GM13977 (cell line): ENCODE results near the gene OSBPL9.

Experiments used
- DNase-seq: peaks from one replicate; pipeline ENCODE4 v3.0.0; 2012; ENCODE audit warnings: low spot score
- CTCF ChIP-seq: IDR thresholded peaks from 2 replicates; pipeline ENCODE4 v1.5.1; 2012; ENCODE audit warnings: mild to moderate bottlenecking, control low read depth; ENCODE audit not compliant: insufficient read depth; ENCODE audit errors: extremely low read depth, missing control alignments
- in situ Hi-C: fragments of 300-500 bp; cut with MboI; formaldehyde crosslinking; loops from one replicate; pipeline ENCODE4 v1.12.0; 2022; ENCODE audit warnings: low sequenced_read_pairs, low pct_unique_long_range_greater_than_20kb, mixed read lengths, inconsistent platforms; ENCODE audit not compliant: unreplicated experiment

The OSBPL9 gene

DNA sequence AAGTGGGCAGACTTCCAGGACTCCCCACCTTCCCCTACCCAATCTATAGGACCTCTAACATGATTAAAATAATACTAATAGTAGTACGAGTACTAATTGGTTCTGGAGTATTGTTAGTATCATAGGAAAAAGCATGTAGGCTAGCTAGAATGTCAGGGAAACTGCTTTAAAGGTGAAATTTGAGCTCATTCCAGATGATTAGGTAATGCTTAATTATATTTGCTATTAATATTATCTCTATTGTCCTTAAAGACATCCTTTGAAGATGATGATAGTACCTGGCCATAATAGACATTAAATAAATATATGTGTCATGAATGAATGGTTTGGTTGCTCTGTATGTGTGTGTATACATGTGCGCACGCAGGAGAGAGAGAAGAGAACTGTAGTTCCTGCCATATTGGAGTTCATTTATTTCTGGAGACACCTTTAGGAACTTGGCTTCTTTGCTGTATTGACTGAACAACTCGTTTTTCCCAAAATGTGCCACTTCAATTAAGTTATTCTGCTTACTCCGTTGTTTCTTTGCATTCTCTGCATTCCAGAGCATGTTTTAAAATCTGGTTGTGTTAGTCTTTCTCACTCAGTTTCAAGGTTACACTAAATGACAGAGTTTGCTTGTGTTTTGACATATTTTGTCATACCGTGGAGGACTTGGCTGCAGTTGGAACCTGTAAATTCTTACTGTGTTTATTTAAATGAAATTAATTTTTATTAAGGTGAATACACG is 117.1 kb downstream of the OSBPL9 start:
- DNase-seq: no peak
- in situ Hi-C loops: no loop called here
- no peak for TF ChIP-seq CTCF

GRCh38 chr1:51734896-51735745 is 118.2 kb downstream of the OSBPL9 start:
- TF ChIP-seq CTCF: no peak
- no peak for DNase-seq
- in situ Hi-C loops: no loop called here

GRCh38 chr1:51735746-51736254 is 118.9 kb downstream of the OSBPL9 start:
- in situ Hi-C loops: no loop called here
- TF ChIP-seq CTCF: no peak

DNA sequence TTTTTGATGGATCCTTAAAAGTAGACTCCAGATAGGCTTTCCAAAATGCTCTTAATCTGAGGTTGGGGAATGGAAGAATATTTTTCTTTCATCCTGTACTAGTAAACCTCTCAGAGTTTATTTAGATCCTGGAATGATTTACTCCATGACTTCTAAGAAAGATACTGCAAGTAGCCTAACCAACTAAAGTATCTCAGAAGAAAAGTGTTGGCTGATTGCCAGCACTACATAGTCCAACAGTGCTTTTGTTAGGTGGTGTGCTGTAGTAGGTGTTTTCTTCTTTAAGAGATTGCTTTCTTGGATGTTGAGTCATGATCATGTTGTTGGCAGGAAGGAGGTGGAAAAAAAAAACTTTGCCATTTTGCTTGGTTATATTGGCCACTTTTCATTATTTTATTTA is 119.8 kb downstream of the OSBPL9 start:
- in situ Hi-C loops: no loop called here
- no peak for DNase-seq

More at GRCh38 chr1:51735746-51736254, 118.9 kb downstream of the OSBPL9 start:
- DNase-seq: no peak

DNA sequence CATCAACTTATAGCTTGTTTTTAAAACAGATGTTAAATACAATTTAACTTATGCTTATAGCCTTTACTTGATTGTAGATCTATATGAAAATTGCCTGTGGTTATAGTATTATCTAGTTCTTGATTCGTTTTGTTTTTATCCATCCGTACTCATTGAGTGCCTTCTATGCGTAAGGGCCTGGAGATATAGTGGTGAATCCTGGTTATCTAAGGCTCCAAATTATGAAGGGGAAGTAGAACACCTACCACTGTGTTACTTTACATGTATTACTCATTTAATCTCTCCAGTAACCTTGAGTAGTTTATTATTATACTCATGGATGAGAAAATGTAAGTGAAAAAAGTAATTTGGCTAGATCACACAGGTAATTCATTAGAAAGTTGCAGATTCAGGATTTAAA is 121.8 kb downstream of the OSBPL9 start:
- no peak for DNase-seq
- TF ChIP-seq CTCF: no peak

More for the DNA sequence above, 119.8 kb downstream of the OSBPL9 start:
- no peak for TF ChIP-seq CTCF

DNA sequence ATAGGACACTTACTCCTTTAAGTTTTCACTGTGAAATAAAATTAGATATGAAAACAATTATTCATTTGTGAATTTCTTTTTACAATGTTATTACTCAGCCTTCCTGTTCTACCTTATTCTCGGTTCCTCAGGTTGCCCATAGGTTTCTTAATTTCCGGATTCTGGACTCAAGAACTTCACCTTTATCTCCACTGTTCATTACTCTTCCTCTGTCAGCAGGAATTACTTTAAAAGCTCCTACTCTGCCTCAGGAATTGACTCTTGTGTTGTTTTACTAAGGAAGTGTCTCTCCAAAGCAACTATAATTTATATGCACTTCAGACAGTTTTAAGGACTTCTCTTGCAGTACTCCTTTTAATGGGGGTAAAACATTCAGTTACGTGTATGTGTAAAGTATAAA is 123.8 kb downstream of the OSBPL9 start:
- TF ChIP-seq CTCF: no peak
- in situ Hi-C loops: no loop called here
- DNase-seq: no peak

More for the DNA sequence above, 121.8 kb downstream of the OSBPL9 start:
- in situ Hi-C loops: no loop called here
